ENCODE data around the gene ALDH1L2.
"Not testable (repeated sequence)": the region's sequence is repeated elsewhere in the genome, so short reads cannot be mapped to it uniquely, and the experiment has no call there.

Gene ALDH1L2

DNA sequence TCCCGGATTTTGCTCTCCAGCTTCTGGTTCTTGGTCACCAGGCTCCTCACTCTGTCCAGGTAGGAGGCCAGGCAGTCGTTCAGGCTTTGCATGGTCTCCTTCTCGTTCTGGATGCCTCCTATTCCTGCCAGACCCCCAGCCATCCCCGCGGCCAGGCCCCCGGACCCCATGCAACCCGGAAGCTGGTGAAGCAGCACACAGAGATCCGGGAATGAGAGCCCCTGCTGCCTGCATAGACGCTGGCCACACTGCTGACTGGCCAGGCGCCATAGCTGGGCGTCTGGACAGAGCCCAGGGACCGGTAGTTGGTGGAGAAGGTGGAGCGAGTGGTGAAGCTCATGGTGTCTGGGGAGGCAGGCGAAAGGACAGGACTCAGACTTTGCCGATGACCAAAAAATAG lies 106.6 kb downstream of the ALDH1L2 start:
- not testable (repeated sequence) for DNase-seq (ENCODE audit: low read depth in 2 of 2)

DNA sequence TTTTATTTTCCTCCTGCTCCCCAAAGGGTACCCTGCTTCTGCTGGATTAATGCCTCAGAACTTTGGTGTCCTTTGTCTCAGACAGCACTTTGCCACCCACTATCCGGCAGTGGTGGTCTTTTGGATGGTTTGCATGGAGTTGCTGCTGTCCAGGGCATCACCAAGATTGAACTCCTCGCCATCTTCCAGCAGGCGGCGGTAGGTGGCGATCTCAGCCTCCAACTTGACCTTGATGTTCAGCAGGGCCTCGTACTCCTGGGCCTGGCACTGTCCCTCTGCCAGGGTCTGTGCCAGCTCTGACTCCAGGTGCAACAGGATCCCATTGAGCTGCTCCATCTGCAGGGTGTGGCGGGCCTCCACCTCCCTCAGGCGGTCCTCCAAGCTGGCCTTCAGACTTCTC lies 107.6 kb downstream of the ALDH1L2 start:
- DNase-seq (ENCODE audit: low read depth in 2 of 2) = no peak

DNA sequence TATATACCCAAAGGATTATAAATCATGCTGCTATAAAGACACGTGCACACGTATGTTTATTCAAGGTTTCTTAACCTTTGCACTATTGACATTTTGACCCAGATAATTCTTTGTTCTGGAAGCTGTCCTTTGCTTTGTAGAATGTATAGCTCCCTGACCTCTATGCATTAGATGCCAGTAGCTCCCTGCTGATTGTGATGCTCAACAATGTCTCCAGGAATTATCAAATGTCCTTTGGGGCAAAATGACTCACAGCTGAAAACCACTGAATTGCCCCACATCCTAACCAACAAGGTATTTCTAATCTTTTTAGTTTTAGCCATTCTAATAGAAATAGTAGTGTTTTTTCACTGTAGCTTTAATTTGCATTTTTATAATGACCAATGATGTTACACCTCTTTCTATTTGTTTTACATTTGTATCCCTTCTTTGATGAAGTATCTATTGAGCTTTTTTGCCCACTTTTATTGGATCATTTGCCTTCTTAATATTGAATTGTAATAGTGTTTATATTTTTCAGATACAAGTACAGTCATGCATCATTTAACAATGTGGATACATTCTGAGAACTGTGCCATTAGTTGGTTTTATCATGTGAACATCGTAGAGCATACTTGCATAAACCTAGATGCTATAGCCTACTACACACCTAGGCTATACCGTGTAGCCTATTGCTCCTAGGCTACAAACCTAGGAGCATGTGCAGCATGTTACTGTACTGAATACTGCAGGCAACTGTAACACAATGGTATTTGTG lies 108.5 kb downstream of the ALDH1L2 start:
- DNase-seq (ENCODE audit: low read depth in 2 of 2) = no peak

DNA sequence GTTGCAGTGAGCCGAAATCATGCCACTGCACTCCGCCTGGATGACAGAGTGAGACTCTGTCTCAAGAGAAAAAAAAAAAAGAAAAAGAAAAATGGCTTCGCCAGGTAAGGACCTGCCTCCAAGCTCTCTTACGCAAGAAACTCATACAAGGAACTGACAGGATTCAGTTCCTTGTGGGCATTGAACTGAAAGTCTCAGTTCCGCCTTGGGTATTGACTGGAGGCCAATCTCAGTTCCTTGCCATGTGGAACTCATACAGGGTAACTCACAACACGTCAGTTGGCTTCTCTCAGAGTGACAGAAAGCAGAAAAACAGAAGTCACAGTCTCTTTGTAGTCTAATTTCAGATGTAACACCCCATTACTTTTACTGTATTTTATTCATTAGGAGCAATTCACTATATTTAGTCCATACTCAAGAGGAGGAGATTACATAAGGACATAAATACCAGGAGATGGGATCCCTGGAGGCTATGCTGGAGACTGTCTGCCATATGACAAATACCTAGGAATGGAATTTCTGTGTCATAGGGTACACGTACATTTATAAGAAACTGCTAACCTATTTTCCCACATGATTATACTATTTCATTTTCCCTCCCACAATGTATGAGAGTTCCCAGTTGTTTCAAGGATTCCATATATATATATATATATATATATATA lies 109.5 kb downstream of the ALDH1L2 start:
- DNase-seq (ENCODE audit: low read depth in 2 of 2) = no peak

DNA sequence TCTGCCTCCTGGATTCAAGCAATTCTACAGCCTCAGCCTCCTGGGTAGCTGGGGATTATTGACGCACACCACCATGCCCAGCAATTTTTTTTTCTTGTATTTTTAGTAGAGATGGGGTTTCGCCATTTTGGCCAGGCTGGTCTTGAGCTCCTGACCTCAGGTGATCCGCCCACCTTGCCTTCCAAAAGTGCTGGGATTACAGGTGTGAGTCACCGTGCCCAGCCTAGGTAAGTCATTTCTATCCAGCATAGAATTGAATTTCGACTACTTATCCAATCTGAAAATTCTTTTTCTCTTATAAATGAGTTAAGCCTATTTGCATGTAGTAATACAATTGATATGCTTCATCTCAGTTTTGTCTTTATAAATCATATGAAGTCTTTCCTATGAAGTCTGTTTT lies 111.0 kb downstream of the ALDH1L2 start:
- DNase-seq (ENCODE audit: low read depth in 2 of 2) = no peak

DNA sequence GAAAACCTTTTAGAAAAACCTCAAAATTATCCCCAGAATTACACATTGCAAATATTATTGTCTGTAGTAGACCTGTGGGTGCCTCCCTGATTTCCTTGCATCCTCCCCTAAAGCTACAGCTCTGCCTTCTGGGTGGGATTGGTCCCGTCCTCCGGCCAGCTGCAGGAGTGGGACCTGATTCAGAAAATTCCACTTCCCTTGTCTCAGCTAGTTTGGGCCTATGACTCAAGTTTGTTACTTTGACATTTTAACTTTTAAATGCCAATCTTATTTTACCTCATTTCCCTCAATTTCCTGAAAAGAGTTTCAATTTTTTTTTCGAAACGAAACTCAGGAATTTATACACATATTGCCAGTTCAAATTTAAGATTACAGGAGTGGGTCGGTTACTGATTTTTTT lies 113.0 kb downstream of the ALDH1L2 start:
- no peak for DNase-seq (ENCODE audit: low read depth in 2 of 2)

All from stimulated activated CD4-positive, alpha-beta T cell treated with anti-CD3 and anti-CD28 coated beads, Interleukin-4, amount 100 ng/mL, for 48 hours (primary cell).